ELF-1 (cell line): Measurements from ENCODE around the gene ATXN10.

Experiments used
- DNase-seq: peaks from one replicate; pipeline ENCODE4 v3.0.0-alpha.2; 2016; ENCODE audit warnings: low read depth, low spot score

The ATXN10 gene

GRCh38 chr22:45823336-45823735 is 151.7 kb downstream of the ATXN10 start:
- DNase-seq = no peak

- no peak for DNase-seq
Observed at GRCh38 chr22:45826520-45826919, 154.9 kb downstream of the ATXN10 start.

- no peak for DNase-seq
Observed at GRCh38 chr22:45828841-45829240, 157.2 kb downstream of the ATXN10 start.

GRCh38 chr22:45830531-45831245 is 159.1 kb downstream of the ATXN10 start:
- DNase-seq = no peak

- DNase-seq = no peak
Observed at GRCh38 chr22:45831394-45831793, 159.8 kb downstream of the ATXN10 start.

GRCh38 chr22:45832180-45832579 is 160.5 kb downstream of the ATXN10 start:
- peak; percentile 53 for DNase-seq

GRCh38 chr22:45832959-45833580 is 161.4 kb downstream of the ATXN10 start:
- no peak for DNase-seq

- DNase-seq = no peak
Observed at GRCh38 chr22:45833613-45834012, 162.0 kb downstream of the ATXN10 start.

GRCh38 chr22:45834241-45834640 is 162.6 kb downstream of the ATXN10 start:
- DNase-seq = no peak

GRCh38 chr22:45834795-45835194 is 163.2 kb downstream of the ATXN10 start:
- no peak for DNase-seq

- DNase-seq = no peak
Observed at GRCh38 chr22:45836418-45837169, 165.0 kb downstream of the ATXN10 start.

- DNase-seq = no peak
Observed at GRCh38 chr22:45837508-45837907, 165.9 kb downstream of the ATXN10 start.

- no peak for DNase-seq
Observed at GRCh38 chr22:45838305-45838887, 166.8 kb downstream of the ATXN10 start.

- DNase-seq = no peak
Observed at GRCh38 chr22:45840483-45840882, 168.8 kb downstream of the ATXN10 start.

GRCh38 chr22:45842291-45842991 is 170.8 kb downstream of the ATXN10 start:
- DNase-seq = no peak

- no peak for DNase-seq
Observed at GRCh38 chr22:45843031-45843430, 171.4 kb downstream of the ATXN10 start.

- DNase-seq = no peak
Observed at GRCh38 chr22:45843986-45844385, 172.4 kb downstream of the ATXN10 start.

- DNase-seq = no peak
Observed at GRCh38 chr22:45845076-45845487, 173.4 kb downstream of the ATXN10 start.

GRCh38 chr22:45846952-45847351 is 175.3 kb downstream of the ATXN10 start:
- DNase-seq = no peak

GRCh38 chr22:45848904-45849303 is 177.3 kb downstream of the ATXN10 start:
- DNase-seq = no peak

GRCh38 chr22:45852826-45853225 is 181.2 kb downstream of the ATXN10 start:
- no peak for DNase-seq

GRCh38 chr22:45855961-45856360 is 184.3 kb downstream of the ATXN10 start:
- no peak for DNase-seq
